Neural crest cell (in vitro differentiated cells): ENCODE results near the gene SLC9C2. TPM values are rescaled to one million over a fixed set of nuclear protein-coding genes. Genes with fewer than 3 reads are reported as not detected.

ENCODE experiments used
- DNase-seq: peaks from one replicate; pipeline ENCODE4 v3.0.0; 2021; ENCODE audit warnings: low read depth, mixed read lengths, low spot score
- H3K27ac Mint-ChIP-seq: one replicate; pipeline ENCODE4 v1.8.0; 2021; ENCODE audit warnings: mild to moderate bottlenecking, mixed read lengths; ENCODE audit not compliant: unreplicated experiment
- H3K27me3 Mint-ChIP-seq: 2 replicates; pipeline ENCODE4 v1.8.0; 2021; ENCODE audit warnings: low read depth, mild to moderate bottlenecking, mixed read lengths
- H3K36me3 Mint-ChIP-seq: 2 replicates; pipeline ENCODE4 v1.8.0; 2021; ENCODE audit warnings: low read depth, mild to moderate bottlenecking, mixed read lengths
- H3K4me1 Mint-ChIP-seq: 2 replicates; pipeline ENCODE4 v1.8.0; 2021; ENCODE audit warnings: mixed read lengths
- H3K4me3 Mint-ChIP-seq: one replicate; pipeline ENCODE4 v1.8.0; 2021; ENCODE audit warnings: mild to moderate bottlenecking, mixed read lengths
- H3K9me3 Mint-ChIP-seq: 2 replicates; pipeline ENCODE4 v1.8.0; 2021; ENCODE audit warnings: mixed read lengths
- CTCF ChIP-seq: fragments of 200-600 bp; sonication (generic); conservative IDR thresholded peaks from 2 replicates; pipeline ENCODE4 v1.5.0; 2021; ENCODE audit warnings: antibody characterized with exemption, mild to moderate bottlenecking
- total RNA-seq: library from RNA; stranded (reverse); gene quantifications from 2 replicates; pipeline ENCODE4 v1.2.1, GENCODE V29; 2021

Gene SLC9C2
- total RNA-seq, 1 donor from 2014 or later = 0.12 TPM

- Mint-ChIP-seq H3K36me3 (peaks cover 19% of the 10 kb centered on the region), H3K4me3 (peak overlapping the region; percentile 74), H3K9me3 (no peaks in the 10 kb centered on the region), H3K27ac (no peak overlapping the region), H3K4me1 (peaks cover 36% of the 10 kb centered on the region), H3K27me3 (no peaks in the 10 kb centered on the region)
- no peak for DNase-seq
- TF ChIP-seq CTCF = no peak
Observed at GRCh38 chr1:173479649-173480048, 123.2 kb downstream of the SLC9C2 start.

GRCh38 chr1:173478094-173478674 lies 124.7 kb downstream of the SLC9C2 start:
- Mint-ChIP-seq H3K36me3 (peaks cover 16% of the 10 kb centered on the region), H3K9me3 (no peaks in the 10 kb centered on the region), H3K4me3 (peak overlapping the region; percentile 87), H3K4me1 (peaks cover 36% of the 10 kb centered on the region), H3K27ac (peak overlapping the region; percentile 5), H3K27me3 (no peaks in the 10 kb centered on the region)
- TF ChIP-seq CTCF = no peak
- no peak for DNase-seq

- peaks cover 36% of the 10 kb centered on the region for H3K4me1 Mint-ChIP-seq
- no peaks in the 10 kb centered on the region for H3K9me3 Mint-ChIP-seq
- peak; percentile 72 for DNase-seq
- H3K4me3 Mint-ChIP-seq = peak within 1 kb of the TSS; percentile 91
- H3K36me3 Mint-ChIP-seq = peaks cover 12% of the 10 kb centered on the region
- peak; percentile 12 for TF ChIP-seq CTCF
- peak within 1 kb of the TSS; percentile 94 for H3K27ac Mint-ChIP-seq
- no peaks in the 10 kb centered on the region for H3K27me3 Mint-ChIP-seq
Observed at GRCh38 chr1:173477286-173478093, 125.4 kb downstream of the SLC9C2 start, which contains the start of gene PRDX6. Gene PRDX6, plus strand, starts transcription at chr1:173477335. Its CDS starts 63 bp downstream, at chr1:173477398.

- Mint-ChIP-seq H3K9me3 (peaks cover 5% of the 10 kb centered on the region), H3K4me1 (peaks cover 36% of the 10 kb centered on the region), H3K4me3 (peak overlapping the region; percentile 91), H3K27me3 (no peaks in the 10 kb centered on the region), H3K36me3 (peaks cover 13% of the 10 kb centered on the region), H3K27ac (peak overlapping the region; percentile 94)
- peak; percentile 71 for DNase-seq
- peak; percentile 0 for TF ChIP-seq CTCF
Observed at GRCh38 chr1:173476665-173477285, 126.1 kb downstream of the SLC9C2 start.

GRCh38 chr1:173476197-173476664 lies 126.6 kb downstream of the SLC9C2 start:
- Mint-ChIP-seq H3K4me1 (peaks cover 36% of the 10 kb centered on the region), H3K9me3 (peaks cover 5% of the 10 kb centered on the region), H3K36me3 (peaks cover 15% of the 10 kb centered on the region), H3K4me3 (peak overlapping the region; percentile 91), H3K27me3 (no peaks in the 10 kb centered on the region), H3K27ac (no peak overlapping the region)
- no peak for DNase-seq
- no peak for TF ChIP-seq CTCF
